ENCODE measurements around the gene NDUFV1.
"Not testable (repeated sequence)": the region's sequence is repeated elsewhere in the genome, so short reads cannot be mapped to it uniquely, and the experiment has no call there.

DNA sequence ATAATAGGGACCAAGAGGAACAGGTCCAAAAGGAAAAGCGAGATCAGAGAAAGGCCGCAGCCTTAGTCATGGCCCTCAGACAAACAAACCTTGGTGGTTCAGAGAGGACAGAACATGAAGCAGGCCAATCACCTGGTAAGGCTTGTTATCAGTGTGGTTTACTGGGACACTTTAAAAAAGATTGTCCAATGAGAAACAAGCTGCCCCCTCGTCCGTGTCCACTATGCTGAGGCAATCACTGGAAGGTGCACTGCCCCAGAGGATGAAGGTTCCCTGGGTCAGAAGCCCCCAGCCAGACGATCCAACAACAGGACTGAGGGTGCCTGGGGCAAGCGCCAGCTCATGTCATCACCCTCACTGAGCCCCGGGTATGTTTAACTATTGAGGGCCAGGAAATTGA, 16.2 kb downstream of the NDUFV1 start:
- TF ChIP-seq ELF1 (IDR thresholded peaks at IDR 0.05; ENCODE audit: borderline replicate concordance, low read depth); SP1 (IDR thresholded peaks at IDR 0.05; ENCODE audit: low read depth); CTCF (IDR thresholded peaks at IDR 0.05 in 2 of 3, conservative IDR thresholded peaks at IDR 0.05 in 1 of 3; ENCODE audit: borderline replicate concordance in 1 of 3, insufficient read depth in 1 of 3, low read depth in 2 of 3, low read length in 2 of 3); YY1 (IDR thresholded peaks at IDR 0.05; ENCODE audit: extremely low read depth, insufficient replicate concordance, low read depth, low read length); EZH2 (IDR thresholded peaks at IDR 0.05); POLR2AphosphoS5 (IDR thresholded peaks at IDR 0.05; ENCODE audit: low read depth, low read length); POLR2A (IDR thresholded peaks at IDR 0.05; ENCODE audit: borderline replicate concordance, extremely low read depth, insufficient read depth, insufficient read length): not testable (repeated sequence)
- TF ChIP-seq, protein P1, sequence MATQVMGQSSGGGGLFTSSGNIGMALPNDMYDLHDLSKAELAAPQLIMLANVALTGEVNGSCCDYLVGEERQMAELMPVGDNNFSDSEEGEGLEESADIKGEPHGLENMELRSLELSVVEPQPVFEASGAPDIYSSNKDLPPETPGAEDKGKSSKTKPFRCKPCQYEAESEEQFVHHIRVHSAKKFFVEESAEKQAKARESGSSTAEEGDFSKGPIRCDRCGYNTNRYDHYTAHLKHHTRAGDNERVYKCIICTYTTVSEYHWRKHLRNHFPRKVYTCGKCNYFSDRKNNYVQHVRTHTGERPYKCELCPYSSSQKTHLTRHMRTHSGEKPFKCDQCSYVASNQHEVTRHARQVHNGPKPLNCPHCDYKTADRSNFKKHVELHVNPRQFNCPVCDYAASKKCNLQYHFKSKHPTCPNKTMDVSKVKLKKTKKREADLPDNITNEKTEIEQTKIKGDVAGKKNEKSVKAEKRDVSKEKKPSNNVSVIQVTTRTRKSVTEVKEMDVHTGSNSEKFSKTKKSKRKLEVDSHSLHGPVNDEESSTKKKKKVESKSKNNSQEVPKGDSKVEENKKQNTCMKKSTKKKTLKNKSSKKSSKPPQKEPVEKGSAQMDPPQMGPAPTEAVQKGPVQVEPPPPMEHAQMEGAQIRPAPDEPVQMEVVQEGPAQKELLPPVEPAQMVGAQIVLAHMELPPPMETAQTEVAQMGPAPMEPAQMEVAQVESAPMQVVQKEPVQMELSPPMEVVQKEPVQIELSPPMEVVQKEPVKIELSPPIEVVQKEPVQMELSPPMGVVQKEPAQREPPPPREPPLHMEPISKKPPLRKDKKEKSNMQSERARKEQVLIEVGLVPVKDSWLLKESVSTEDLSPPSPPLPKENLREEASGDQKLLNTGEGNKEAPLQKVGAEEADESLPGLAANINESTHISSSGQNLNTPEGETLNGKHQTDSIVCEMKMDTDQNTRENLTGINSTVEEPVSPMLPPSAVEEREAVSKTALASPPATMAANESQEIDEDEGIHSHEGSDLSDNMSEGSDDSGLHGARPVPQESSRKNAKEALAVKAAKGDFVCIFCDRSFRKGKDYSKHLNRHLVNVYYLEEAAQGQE (IDR thresholded peaks at IDR 0.05; ENCODE audit: low read depth): not testable (repeated sequence)

Data from HCT116 (cell line).